Keratinocyte (primary cell): ENCODE data around the gene TARS3. TPM values are rescaled to one million over a fixed set of nuclear protein-coding genes. Genes with fewer than 3 reads are reported as not detected.

ENCODE experiments used
- DNase-seq: peaks from one replicate; pipeline ENCODE4 v3.0.0-alpha.2; 2011; ENCODE audit warnings: low read depth, missing footprints, low spot score
- FAIRE-seq: peaks from 2 replicates; lab custom pipeline; 2011; peaks lifted over from hg19 to GRCh38; lab: Jason Lieb, UNC
- H2AFZ ChIP-seq: 2 replicates; pipeline ENCODE4 v1.6.0; 2012; ENCODE audit warnings: low read length, control low read depth, inconsistent platforms; ENCODE audit not compliant: control insufficient read depth
- H3K27ac ChIP-seq: 2 replicates; pipeline ENCODE4 v1.5.1; 2011; ENCODE audit warnings: low read length; ENCODE audit not compliant: control insufficient read depth, insufficient read depth
- H3K27me3 ChIP-seq: 3 replicates; pipeline ENCODE4 v1.6.0; 2011; ENCODE audit warnings: low read length; ENCODE audit not compliant: control insufficient read depth, insufficient read depth; ENCODE audit errors: extremely low read depth
- H3K36me3 ChIP-seq, 2 experiments: 2 replicates in 1 of 2; 3 replicates in 1 of 2; pipeline ENCODE4 v1.5.1; 2011; ENCODE audit warnings: low read length in 2 of 2, mild to moderate bottlenecking in 1 of 2; ENCODE audit not compliant: control insufficient read depth in 2 of 2, insufficient read depth in 2 of 2; ENCODE audit errors: extremely low read depth in 1 of 2
- H3K4me1 ChIP-seq: 3 replicates; pipeline ENCODE4 v1.5.1; 2011; ENCODE audit warnings: low read length; ENCODE audit not compliant: control insufficient read depth, insufficient read depth; ENCODE audit errors: extremely low read depth
- H3K4me2 ChIP-seq: 3 replicates; pipeline ENCODE4 v1.6.0; 2011; ENCODE audit warnings: low read depth, low read length; ENCODE audit not compliant: control insufficient read depth, insufficient read depth; ENCODE audit errors: extremely low read depth
- H3K4me3 ChIP-seq, 3 experiments: fragments of 200-600 bp in 1 of 3; sonication (generic) in 1 of 3; 2 replicates in 2 of 3; 3 replicates in 1 of 3; pipeline ENCODE4 v1.5.1; 2011 to 2016; ENCODE audit warnings: low read length in 3 of 3, mild to moderate bottlenecking in 3 of 3, control low read depth in 2 of 3, inconsistent platforms in 1 of 3, low read depth in 1 of 3, mixed read lengths in 1 of 3, mixed run types in 1 of 3, moderate library complexity in 1 of 3; ENCODE audit not compliant: control insufficient read depth in 2 of 3, insufficient read depth in 2 of 3; ENCODE audit errors: extremely low read depth in 1 of 3
- H3K79me2 ChIP-seq: 2 replicates; pipeline ENCODE4 v1.6.0; 2012; ENCODE audit warnings: low read length; ENCODE audit not compliant: control insufficient read depth, insufficient read depth
- H3K9ac ChIP-seq: 3 replicates; pipeline ENCODE4 v1.6.0; 2011; ENCODE audit warnings: low read length; ENCODE audit not compliant: control insufficient read depth, insufficient read depth; ENCODE audit errors: extremely low read depth
- H3K9me1 ChIP-seq: 3 replicates; pipeline ENCODE4 v1.6.0; 2011; ENCODE audit warnings: low read length; ENCODE audit not compliant: control insufficient read depth, insufficient read depth; ENCODE audit errors: extremely low read depth
- H3K9me3 ChIP-seq: 2 replicates; pipeline ENCODE4 v1.5.1; 2012; ENCODE audit warnings: low read depth, low read length; ENCODE audit not compliant: control insufficient read depth
- H4K20me1 ChIP-seq: 3 replicates; pipeline ENCODE4 v1.6.0; 2011; ENCODE audit warnings: low read length; ENCODE audit not compliant: control insufficient read depth, insufficient read depth; ENCODE audit errors: extremely low read depth
- EZH2 ChIP-seq: IDR thresholded peaks from one replicate; pipeline ENCODE4 v1.6.1; 2012; ENCODE audit warnings: inconsistent platforms, mild to moderate bottlenecking, low read length, moderate library complexity
- dilution Hi-C: fragments of 300-500 bp; cut with MboI; formaldehyde crosslinking; loops from one replicate; pipeline ENCODE4 v1.7.0; 2020; ENCODE audit warnings: low sequenced_read_pairs; ENCODE audit not compliant: extremely low pct_ligation_motif_present
- polyA plus RNA-seq, 5 experiments: library from polyadenylated mRNA; depleted of rRNA in 3 of 5; stranded (reverse) in 3 of 5; stranded (forward) in 1 of 5; unstranded in 1 of 5; fragments of >200 nt; gene quantifications; 1 replicate in 1 of 5; 2 replicates in 3 of 5; 3 replicates in 1 of 5; pipeline versions ENCODE4 v1.2.1 to v1.2.3, GENCODE V29; 2011 to 2012; ENCODE audit warnings: missing spikeins in 2 of 5, low read depth in 1 of 5, low replicate concordance in 1 of 5
- TF ChIP-seq, protein P1 (sequence below), 3 experiments: IDR thresholded peaks in 1 of 3; conservative IDR thresholded peaks in 1 of 3; optimal IDR thresholded peaks in 1 of 3; 2 replicates in 2 of 3; 3 replicates in 1 of 3; pipeline versions ENCODE3 to v1.5.1; 2011; ENCODE audit warnings: low read length in 3 of 3, mild to moderate bottlenecking in 3 of 3, moderate library complexity in 2 of 3, control low read depth in 1 of 3, inconsistent platforms in 1 of 3; ENCODE audit not compliant: insufficient read depth in 2 of 3; ENCODE audit errors: extremely low read depth in 1 of 3

Gene TARS3
- polyA plus RNA-seq, 1 donor (not counting 4 experiments of a cell fraction or from before 2014, with no cell fraction given): 3.9 TPM

DNA sequence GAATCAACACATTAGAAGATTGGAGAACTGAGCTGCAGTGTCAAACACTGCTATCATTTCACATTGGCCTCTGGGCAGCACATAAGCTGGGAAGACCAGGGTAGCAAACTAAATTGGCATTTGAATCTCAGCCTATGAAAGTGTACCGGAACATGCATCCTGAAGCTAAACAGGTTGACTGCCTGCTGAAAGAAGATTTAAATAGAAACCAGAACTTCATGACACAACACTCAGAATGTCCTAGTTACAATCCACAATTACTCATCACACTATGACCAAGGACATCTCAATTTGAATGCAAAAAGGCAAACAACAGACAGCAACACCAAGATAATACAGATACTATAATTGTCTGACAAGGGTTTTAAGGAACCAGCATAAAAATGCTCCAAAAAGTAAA is 98.3 kb downstream of the TARS3 start:
- Histone ChIP-seq H2AFZ (no peak overlapping the region), H3K36me3 (no peaks in the 10 kb centered on the region), H3K4me1 (no peaks in the 10 kb centered on the region), H3K4me2 (no peak overlapping the region), H3K4me3 (no peak overlapping the region), H3K27ac (no peak overlapping the region), H3K9ac (no peak overlapping the region), H3K9me1 (no peaks in the 10 kb centered on the region), H3K79me2 (no peaks in the 10 kb centered on the region), H3K27me3 (no peaks in the 10 kb centered on the region), H4K20me1 (no peaks in the 10 kb centered on the region), H3K9me3 (no peaks in the 10 kb centered on the region)
- DNase-seq (no peak), FAIRE-seq (no peak)
- TF ChIP-seq EZH2: no peak
- TF ChIP-seq, protein P1, sequence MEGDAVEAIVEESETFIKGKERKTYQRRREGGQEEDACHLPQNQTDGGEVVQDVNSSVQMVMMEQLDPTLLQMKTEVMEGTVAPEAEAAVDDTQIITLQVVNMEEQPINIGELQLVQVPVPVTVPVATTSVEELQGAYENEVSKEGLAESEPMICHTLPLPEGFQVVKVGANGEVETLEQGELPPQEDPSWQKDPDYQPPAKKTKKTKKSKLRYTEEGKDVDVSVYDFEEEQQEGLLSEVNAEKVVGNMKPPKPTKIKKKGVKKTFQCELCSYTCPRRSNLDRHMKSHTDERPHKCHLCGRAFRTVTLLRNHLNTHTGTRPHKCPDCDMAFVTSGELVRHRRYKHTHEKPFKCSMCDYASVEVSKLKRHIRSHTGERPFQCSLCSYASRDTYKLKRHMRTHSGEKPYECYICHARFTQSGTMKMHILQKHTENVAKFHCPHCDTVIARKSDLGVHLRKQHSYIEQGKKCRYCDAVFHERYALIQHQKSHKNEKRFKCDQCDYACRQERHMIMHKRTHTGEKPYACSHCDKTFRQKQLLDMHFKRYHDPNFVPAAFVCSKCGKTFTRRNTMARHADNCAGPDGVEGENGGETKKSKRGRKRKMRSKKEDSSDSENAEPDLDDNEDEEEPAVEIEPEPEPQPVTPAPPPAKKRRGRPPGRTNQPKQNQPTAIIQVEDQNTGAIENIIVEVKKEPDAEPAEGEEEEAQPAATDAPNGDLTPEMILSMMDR (optimal IDR thresholded peaks at IDR 0.05 in 1 of 3, IDR thresholded peaks at IDR 0.05 in 1 of 3, conservative IDR thresholded peaks at IDR 0.05 in 1 of 3; ENCODE audit: extremely low read depth in 1 of 3, insufficient read depth in 2 of 3, low read length in 3 of 3): no peak
- dilution Hi-C loops: no loop called here

DNA sequence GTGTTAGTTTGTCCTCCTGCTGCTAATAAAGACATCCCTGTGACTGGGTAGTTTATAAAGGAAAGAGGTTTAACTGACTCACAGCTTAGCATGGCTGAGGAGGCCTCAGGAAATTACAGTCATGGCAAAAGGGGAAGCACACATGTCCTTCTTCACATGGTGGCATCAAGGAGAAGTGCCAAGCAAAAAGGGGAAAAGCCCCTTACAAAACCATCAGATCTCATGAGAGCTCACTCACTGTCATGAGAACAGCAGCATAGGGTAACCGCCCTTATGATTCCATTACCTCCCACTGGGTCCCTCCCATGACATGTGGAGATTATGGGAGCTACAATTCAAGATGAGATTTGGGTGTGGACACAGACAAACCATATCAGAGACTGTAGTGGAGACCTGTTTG is 99.1 kb downstream of the TARS3 start:
- H3K4me3 ChIP-seq: no peak overlapping the region
- H3K79me2 ChIP-seq: no peaks in the 10 kb centered on the region
- H3K9me1 ChIP-seq: no peaks in the 10 kb centered on the region
- TF ChIP-seq, protein P1 (optimal IDR thresholded peaks at IDR 0.05 in 1 of 3, IDR thresholded peaks at IDR 0.05 in 1 of 3, conservative IDR thresholded peaks at IDR 0.05 in 1 of 3; ENCODE audit: extremely low read depth in 1 of 3, insufficient read depth in 2 of 3, low read length in 3 of 3): no peak
- no peak for TF ChIP-seq EZH2
- H2AFZ ChIP-seq: no peak overlapping the region
- H3K4me2 ChIP-seq: no peak overlapping the region
- no peaks in the 10 kb centered on the region for H4K20me1 ChIP-seq
- no peaks in the 10 kb centered on the region for H3K27me3 ChIP-seq
- no peaks in the 10 kb centered on the region for H3K9me3 ChIP-seq
- dilution Hi-C loops: no loop called here
- H3K9ac ChIP-seq: no peak overlapping the region
- DNase-seq (no peak), FAIRE-seq (no peak)
- no peaks in the 10 kb centered on the region for H3K4me1 ChIP-seq
- H3K27ac ChIP-seq: no peak overlapping the region
- H3K36me3 ChIP-seq: no peaks in the 10 kb centered on the region
